ENCODE measurements around the gene CCDC85C.

The CCDC85C gene

GRCh38 chr14:99548871-99549515, 55.0 kb downstream of the CCDC85C start:
- no peak overlapping the region for H3K27ac ChIP-seq (ENCODE audit: low read depth, low read length)
- H3K9ac ChIP-seq (ENCODE audit: low read length): no peak overlapping the region
- H3K4me1 ChIP-seq (ENCODE audit: control insufficient read depth, low read depth, low read length): no peaks in the 10 kb centered on the region
- H4K8ac ChIP-seq (ENCODE audit: low read depth, low read length): no peak overlapping the region
- H3K23ac ChIP-seq (ENCODE audit: low read length): no peak overlapping the region
- no peak for DNase-seq
- no peak overlapping the region for H2BK5ac ChIP-seq (ENCODE audit: low read length)
- no peaks in the 10 kb centered on the region for H3K27me3 ChIP-seq (ENCODE audit: insufficient read depth, low read length, poor library complexity)
- no peak overlapping the region for H3K4ac ChIP-seq (ENCODE audit: low read depth, low read length)
- H3K56ac ChIP-seq (ENCODE audit: low read length): no peak overlapping the region
- H3K4me3 ChIP-seq (ENCODE audit: low read length): no peak overlapping the region
- no peaks in the 10 kb centered on the region for H3K36me3 ChIP-seq (ENCODE audit: control insufficient read depth, insufficient read depth, low read length)
- H3K4me2 ChIP-seq (ENCODE audit: low read length): no peak overlapping the region
- no CpG with 5 or more reads among the region's 10 CpGs for WGBS (ENCODE audit: extremely low coverage, insufficient coverage, low lambda C conversion rate)
- H3K18ac ChIP-seq (ENCODE audit: low read length): no peak overlapping the region
- no peak overlapping the region for H2AK5ac ChIP-seq (ENCODE audit: low read length)
- H2BK15ac ChIP-seq (replicated peaks; ENCODE audit: low read depth): no peak overlapping the region
- no peak overlapping the region for H4K5ac ChIP-seq (ENCODE audit: low read length)
- H3K79me2 ChIP-seq (ENCODE audit: control insufficient read depth, insufficient read depth, low read length): no peaks in the 10 kb centered on the region
- H3K79me1 ChIP-seq (ENCODE audit: low read length): no peaks in the 10 kb centered on the region
- no peak overlapping the region for H2BK120ac ChIP-seq (ENCODE audit: low read depth, low read length)

- no peak overlapping the region for H2AK5ac ChIP-seq (ENCODE audit: low read length)
- H3K36me3 ChIP-seq (ENCODE audit: control insufficient read depth, insufficient read depth, low read length): no peaks in the 10 kb centered on the region
- no peak overlapping the region for H3K4me2 ChIP-seq (ENCODE audit: low read length)
- no peak overlapping the region for H3K4ac ChIP-seq (ENCODE audit: low read depth, low read length)
- no peak overlapping the region for H4K8ac ChIP-seq (ENCODE audit: low read depth, low read length)
- no peaks in the 10 kb centered on the region for H3K27me3 ChIP-seq (ENCODE audit: insufficient read depth, low read length, poor library complexity)
- no peak overlapping the region for H3K56ac ChIP-seq (ENCODE audit: low read length)
- no peak overlapping the region for H2BK120ac ChIP-seq (ENCODE audit: low read depth, low read length)
- no peak overlapping the region for H3K23ac ChIP-seq (ENCODE audit: low read length)
- H3K79me2 ChIP-seq (ENCODE audit: control insufficient read depth, insufficient read depth, low read length): no peaks in the 10 kb centered on the region
- H3K27ac ChIP-seq (ENCODE audit: low read depth, low read length): no peak overlapping the region
- no peak overlapping the region for H2BK15ac ChIP-seq (replicated peaks; ENCODE audit: low read depth)
- H3K9ac ChIP-seq (ENCODE audit: low read length): no peak overlapping the region
- DNase-seq: no peak
- H4K5ac ChIP-seq (ENCODE audit: low read length): no peak overlapping the region
- H3K4me3 ChIP-seq (ENCODE audit: low read length): no peak overlapping the region
- H2BK5ac ChIP-seq (ENCODE audit: low read length): no peak overlapping the region
- no peaks in the 10 kb centered on the region for H3K79me1 ChIP-seq (ENCODE audit: low read length)
- H3K18ac ChIP-seq (ENCODE audit: low read length): no peak overlapping the region
- WGBS (ENCODE audit: extremely low coverage, insufficient coverage, low lambda C conversion rate): no CpG with 5 or more reads among the region's 18 CpGs
- H3K4me1 ChIP-seq (ENCODE audit: control insufficient read depth, low read depth, low read length): no peaks in the 10 kb centered on the region
Observed at GRCh38 chr14:99548255-99548654, 55.8 kb downstream of the CCDC85C start.

DNA sequence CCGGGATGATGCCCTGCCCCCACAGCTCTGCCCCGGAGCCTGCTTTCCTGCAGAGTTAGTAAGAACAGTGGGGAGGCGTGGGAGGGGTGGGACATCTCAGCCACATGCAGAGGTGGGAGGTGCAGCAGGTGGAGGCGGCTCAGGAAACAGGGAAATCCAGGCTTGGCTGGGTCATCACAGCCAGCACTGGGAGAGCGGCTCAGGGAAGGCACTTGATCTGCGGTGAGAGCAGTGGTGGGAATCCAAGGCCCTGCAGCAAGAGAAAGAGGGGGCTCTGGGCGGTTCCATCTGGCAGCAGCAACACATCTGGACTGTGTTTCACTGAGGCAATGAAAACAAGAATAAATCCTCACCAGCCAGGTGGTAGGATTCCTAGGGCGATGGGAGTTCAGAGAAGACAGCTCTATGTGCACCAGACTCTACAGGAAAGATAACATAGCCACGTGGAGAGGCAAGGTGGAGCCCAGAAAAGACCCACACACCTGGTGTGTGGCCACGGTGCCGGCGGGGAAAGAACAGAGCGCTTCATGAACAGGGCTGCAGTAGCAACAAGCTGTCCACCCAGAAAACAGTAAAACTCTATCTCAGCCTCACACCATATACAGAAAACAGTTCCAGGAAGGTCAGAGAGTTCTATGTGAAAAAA, 57.6 kb downstream of the CCDC85C start:
- Histone ChIP-seq H3K4ac (ENCODE audit: low read depth, low read length) (no peak overlapping the region), H3K79me1 (ENCODE audit: low read length) (no peaks in the 10 kb centered on the region), H2AK5ac (ENCODE audit: low read length) (no peak overlapping the region), H2BK120ac (ENCODE audit: low read depth, low read length) (no peak overlapping the region), H3K27me3 (ENCODE audit: insufficient read depth, low read length, poor library complexity) (no peaks in the 10 kb centered on the region), H4K8ac (ENCODE audit: low read depth, low read length) (no peak overlapping the region), H2BK15ac (replicated peaks; ENCODE audit: low read depth) (no peak overlapping the region), H3K79me2 (ENCODE audit: control insufficient read depth, insufficient read depth, low read length) (no peaks in the 10 kb centered on the region), H3K9ac (ENCODE audit: low read length) (no peak overlapping the region), H3K4me3 (ENCODE audit: low read length) (no peak overlapping the region), H3K18ac (ENCODE audit: low read length) (no peak overlapping the region), H3K4me1 (ENCODE audit: control insufficient read depth, low read depth, low read length) (no peaks in the 10 kb centered on the region), H3K4me2 (ENCODE audit: low read length) (no peak overlapping the region), H3K36me3 (ENCODE audit: control insufficient read depth, insufficient read depth, low read length) (no peaks in the 10 kb centered on the region), H3K23ac (ENCODE audit: low read length) (no peak overlapping the region), H3K56ac (ENCODE audit: low read length) (no peak overlapping the region), H2BK5ac (ENCODE audit: low read length) (no peak overlapping the region), H3K27ac (ENCODE audit: low read depth, low read length) (no peak overlapping the region), H4K5ac (ENCODE audit: low read length) (no peak overlapping the region)
- WGBS (ENCODE audit: extremely low coverage, insufficient coverage, low lambda C conversion rate): no CpG with 5 or more reads among the region's 13 CpGs
- peak; percentile 37 for DNase-seq

DNA sequence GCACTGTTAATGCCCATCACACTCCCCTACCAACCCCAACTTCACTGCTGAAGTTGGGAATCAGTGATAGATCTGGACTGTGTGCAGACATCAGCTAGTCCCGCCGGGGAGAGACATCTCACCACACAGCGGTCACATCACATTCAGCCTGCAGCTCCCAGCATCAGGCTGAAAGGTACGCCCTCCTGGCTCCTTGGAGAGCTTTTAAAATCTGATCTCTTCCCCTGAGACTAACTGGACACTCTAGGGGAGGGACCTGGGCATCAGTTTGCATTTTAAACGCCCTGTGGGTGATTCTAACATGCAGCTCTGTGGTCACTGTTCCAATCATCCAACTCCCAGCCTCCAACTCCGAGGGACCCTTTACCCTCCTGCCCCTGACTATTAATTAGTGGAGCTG, 58.4 kb downstream of the CCDC85C start:
- Histone ChIP-seq H3K4me1 (ENCODE audit: control insufficient read depth, low read depth, low read length) (no peaks in the 10 kb centered on the region), H3K18ac (ENCODE audit: low read length) (no peak overlapping the region), H2BK15ac (replicated peaks; ENCODE audit: low read depth) (no peak overlapping the region), H3K79me2 (ENCODE audit: control insufficient read depth, insufficient read depth, low read length) (no peaks in the 10 kb centered on the region), H3K27ac (ENCODE audit: low read depth, low read length) (no peak overlapping the region), H4K5ac (ENCODE audit: low read length) (no peak overlapping the region), H2AK5ac (ENCODE audit: low read length) (no peak overlapping the region), H3K9ac (ENCODE audit: low read length) (no peak overlapping the region), H2BK5ac (ENCODE audit: low read length) (no peak overlapping the region), H2BK120ac (ENCODE audit: low read depth, low read length) (no peak overlapping the region), H4K8ac (ENCODE audit: low read depth, low read length) (no peak overlapping the region), H3K4me2 (ENCODE audit: low read length) (no peak overlapping the region), H3K79me1 (ENCODE audit: low read length) (no peaks in the 10 kb centered on the region), H3K23ac (ENCODE audit: low read length) (no peak overlapping the region), H3K36me3 (ENCODE audit: control insufficient read depth, insufficient read depth, low read length) (no peaks in the 10 kb centered on the region), H3K4ac (ENCODE audit: low read depth, low read length) (no peak overlapping the region), H3K56ac (ENCODE audit: low read length) (no peak overlapping the region), H3K27me3 (ENCODE audit: insufficient read depth, low read length, poor library complexity) (no peaks in the 10 kb centered on the region), H3K4me3 (ENCODE audit: low read length) (no peak overlapping the region)
- no CpG with 5 or more reads among the region's 6 CpGs for WGBS (ENCODE audit: extremely low coverage, insufficient coverage, low lambda C conversion rate)
- no peak for DNase-seq

- Histone ChIP-seq H3K23ac (ENCODE audit: low read length) (no peak overlapping the region), H3K79me2 (ENCODE audit: control insufficient read depth, insufficient read depth, low read length) (no peaks in the 10 kb centered on the region), H3K18ac (ENCODE audit: low read length) (no peak overlapping the region), H2BK15ac (replicated peaks; ENCODE audit: low read depth) (no peak overlapping the region), H3K9ac (ENCODE audit: low read length) (no peak overlapping the region), H2BK120ac (ENCODE audit: low read depth, low read length) (no peak overlapping the region), H4K5ac (ENCODE audit: low read length) (no peak overlapping the region), H3K4me3 (ENCODE audit: low read length) (no peak overlapping the region), H3K27ac (ENCODE audit: low read depth, low read length) (no peak overlapping the region), H3K56ac (ENCODE audit: low read length) (no peak overlapping the region), H3K4me2 (ENCODE audit: low read length) (no peak overlapping the region), H3K79me1 (ENCODE audit: low read length) (no peaks in the 10 kb centered on the region), H3K36me3 (ENCODE audit: control insufficient read depth, insufficient read depth, low read length) (no peaks in the 10 kb centered on the region), H3K4ac (ENCODE audit: low read depth, low read length) (no peak overlapping the region), H3K4me1 (ENCODE audit: control insufficient read depth, low read depth, low read length) (no peaks in the 10 kb centered on the region), H2AK5ac (ENCODE audit: low read length) (no peak overlapping the region), H4K8ac (ENCODE audit: low read depth, low read length) (no peak overlapping the region), H2BK5ac (ENCODE audit: low read length) (no peak overlapping the region), H3K27me3 (ENCODE audit: insufficient read depth, low read length, poor library complexity) (no peaks in the 10 kb centered on the region)
- no CpG with 5 or more reads among the region's 11 CpGs for WGBS (ENCODE audit: extremely low coverage, insufficient coverage, low lambda C conversion rate)
- DNase-seq: no peak
Observed at GRCh38 chr14:99544991-99545390, 59.0 kb downstream of the CCDC85C start.

DNA sequence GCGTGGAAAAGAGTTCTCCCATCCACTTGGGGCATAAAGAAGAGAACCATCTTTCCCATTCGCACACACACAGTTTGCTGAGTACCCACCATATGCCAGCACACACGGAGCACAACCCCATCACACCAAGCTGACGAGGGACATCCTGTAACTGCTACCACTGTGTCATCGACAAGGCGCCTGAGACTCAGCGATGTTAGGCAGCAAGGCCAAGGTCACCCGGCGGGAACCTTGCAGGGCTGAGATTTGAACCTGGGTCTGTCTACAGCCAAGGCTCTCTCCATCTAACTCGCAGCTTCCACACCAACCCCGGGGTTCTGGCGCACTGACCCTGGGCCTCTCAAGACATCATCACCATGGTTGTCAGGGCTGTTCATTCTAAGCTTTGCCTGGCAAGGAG, 60.0 kb downstream of the CCDC85C start:
- no peak overlapping the region for H2BK15ac ChIP-seq (replicated peaks; ENCODE audit: low read depth)
- no peaks in the 10 kb centered on the region for H3K79me2 ChIP-seq (ENCODE audit: control insufficient read depth, insufficient read depth, low read length)
- H3K79me1 ChIP-seq (ENCODE audit: low read length): no peaks in the 10 kb centered on the region
- H3K36me3 ChIP-seq (ENCODE audit: control insufficient read depth, insufficient read depth, low read length): no peaks in the 10 kb centered on the region
- no peak overlapping the region for H2AK5ac ChIP-seq (ENCODE audit: low read length)
- no peak overlapping the region for H3K4me3 ChIP-seq (ENCODE audit: low read length)
- no peak overlapping the region for H3K56ac ChIP-seq (ENCODE audit: low read length)
- H3K4me1 ChIP-seq (ENCODE audit: control insufficient read depth, low read depth, low read length): no peaks in the 10 kb centered on the region
- H2BK5ac ChIP-seq (ENCODE audit: low read length): no peak overlapping the region
- H3K27ac ChIP-seq (ENCODE audit: low read depth, low read length): no peak overlapping the region
- H3K4me2 ChIP-seq (ENCODE audit: low read length): no peak overlapping the region
- H3K27me3 ChIP-seq (ENCODE audit: insufficient read depth, low read length, poor library complexity): no peaks in the 10 kb centered on the region
- H3K4ac ChIP-seq (ENCODE audit: low read depth, low read length): no peak overlapping the region
- H2BK120ac ChIP-seq (ENCODE audit: low read depth, low read length): no peak overlapping the region
- H4K5ac ChIP-seq (ENCODE audit: low read length): no peak overlapping the region
- no peak overlapping the region for H3K23ac ChIP-seq (ENCODE audit: low read length)
- no peak overlapping the region for H4K8ac ChIP-seq (ENCODE audit: low read depth, low read length)
- DNase-seq: no peak
- H3K9ac ChIP-seq (ENCODE audit: low read length): no peak overlapping the region
- no peak overlapping the region for H3K18ac ChIP-seq (ENCODE audit: low read length)
- WGBS (ENCODE audit: extremely low coverage, insufficient coverage, low lambda C conversion rate): no CpG with 5 or more reads among the region's 12 CpGs
